HG02885 (cell line): Measurements from ENCODE around the gene ITPR2.
"Not testable (repeated sequence)": the region's sequence is repeated elsewhere in the genome, so short reads cannot be mapped to it uniquely, and the experiment has no call there.

ENCODE experiments used
- ATAC-seq: cut with Tn5 transposase; IDR thresholded peaks from one replicate; pipeline ENCODE4 v1.9.1; 2021; ENCODE audit warnings: mild to moderate bottlenecking; ENCODE audit not compliant: unreplicated experiment, poor library complexity

ITPR2 gene

DNA sequence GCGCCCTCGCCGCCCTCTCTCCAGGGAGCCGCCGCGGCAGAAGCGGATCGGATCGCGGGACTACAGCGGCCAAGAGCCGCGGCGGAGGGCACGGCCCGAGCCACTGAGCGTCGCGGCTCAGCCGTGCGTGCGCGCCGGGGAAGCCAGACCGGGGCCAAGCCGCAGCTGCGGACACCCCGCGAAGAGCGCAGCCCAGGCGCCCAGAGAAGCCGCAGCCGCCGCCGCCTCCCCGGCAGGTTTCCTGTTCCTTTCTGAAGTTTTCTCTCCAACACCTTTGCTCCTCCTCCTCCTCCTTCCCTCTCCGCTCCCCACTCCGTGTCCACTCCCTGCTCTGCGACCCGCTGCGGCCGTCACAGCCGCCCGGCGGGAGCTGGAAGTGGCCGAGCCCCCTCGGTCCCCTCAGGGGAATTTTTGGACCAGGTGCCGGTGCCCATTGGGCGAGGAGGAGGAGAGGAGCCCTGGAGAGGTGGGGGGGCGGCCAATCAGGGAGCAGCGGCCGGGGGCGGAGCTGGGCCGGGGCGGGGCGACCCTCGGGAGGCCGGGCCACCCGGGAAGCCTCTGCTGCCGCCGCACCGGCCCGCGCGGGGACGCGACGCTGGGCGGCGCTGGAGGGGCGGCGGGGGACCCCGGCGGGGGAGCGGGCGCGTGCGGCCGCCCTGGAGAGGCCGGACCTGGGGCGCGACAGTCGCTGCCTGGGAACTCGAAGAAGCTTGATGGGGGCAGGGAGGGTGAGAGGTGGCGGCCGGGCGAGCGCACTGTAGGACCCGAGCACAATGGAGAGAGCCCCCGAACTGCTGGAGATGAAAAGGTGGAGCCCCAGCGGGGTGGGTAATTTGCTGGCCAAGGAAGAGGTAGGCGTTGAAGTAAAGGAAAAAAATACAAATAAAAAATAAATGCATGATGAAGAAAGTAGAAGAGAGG, at the start of gene ITPR2:
TSS of gene ITPR2 (minus strand) at position 373 of the 921 bp plus-strand sequence. CDS start 413 bp downstream, outside the sequence.
- ATAC-seq, result peak; percentile 80

DNA sequence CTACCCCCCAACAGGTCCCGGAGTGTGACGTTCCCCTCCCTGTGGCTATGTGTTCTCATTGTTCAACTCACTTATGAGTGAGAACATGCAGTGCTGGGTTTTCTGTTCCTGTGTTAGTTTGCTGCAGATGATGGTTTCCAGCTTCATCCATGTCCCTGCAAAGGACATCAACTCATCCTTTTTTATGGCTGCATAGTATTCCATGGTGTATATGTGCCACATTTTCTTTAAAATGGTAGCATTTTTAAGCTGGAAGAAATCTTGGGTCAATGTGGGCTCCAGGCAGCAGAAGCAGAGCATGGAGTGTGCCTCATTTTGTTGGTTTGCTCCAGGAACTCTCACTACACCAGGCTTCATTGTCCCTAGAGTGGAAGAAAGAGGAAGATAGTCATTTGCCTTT, 47.6 kb upstream of the ITPR2 start:
- no peak for ATAC-seq

DNA sequence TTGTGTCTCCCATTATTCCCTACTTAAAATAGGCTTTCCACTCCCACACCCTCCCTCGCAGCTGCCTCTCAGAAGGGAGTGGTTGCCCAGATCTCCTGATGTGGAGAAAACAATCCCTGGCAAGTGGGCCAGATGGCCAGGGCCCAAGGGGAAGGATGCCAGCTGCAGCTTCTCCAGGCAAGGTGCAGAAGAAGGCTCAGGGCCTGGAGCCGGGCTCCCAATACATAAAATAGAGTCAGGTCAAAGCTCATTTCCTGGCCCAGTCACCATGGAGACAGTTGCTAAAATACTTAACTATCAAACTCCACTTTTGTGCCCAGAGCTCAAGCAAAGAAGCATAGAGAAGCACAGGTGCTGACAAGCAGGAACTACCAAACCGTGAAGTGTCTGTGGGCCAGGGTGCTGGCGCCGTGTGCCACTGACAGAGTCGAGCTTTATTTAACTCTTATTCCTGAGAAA, 45.7 kb upstream of the ITPR2 start:
- no peak for ATAC-seq

DNA sequence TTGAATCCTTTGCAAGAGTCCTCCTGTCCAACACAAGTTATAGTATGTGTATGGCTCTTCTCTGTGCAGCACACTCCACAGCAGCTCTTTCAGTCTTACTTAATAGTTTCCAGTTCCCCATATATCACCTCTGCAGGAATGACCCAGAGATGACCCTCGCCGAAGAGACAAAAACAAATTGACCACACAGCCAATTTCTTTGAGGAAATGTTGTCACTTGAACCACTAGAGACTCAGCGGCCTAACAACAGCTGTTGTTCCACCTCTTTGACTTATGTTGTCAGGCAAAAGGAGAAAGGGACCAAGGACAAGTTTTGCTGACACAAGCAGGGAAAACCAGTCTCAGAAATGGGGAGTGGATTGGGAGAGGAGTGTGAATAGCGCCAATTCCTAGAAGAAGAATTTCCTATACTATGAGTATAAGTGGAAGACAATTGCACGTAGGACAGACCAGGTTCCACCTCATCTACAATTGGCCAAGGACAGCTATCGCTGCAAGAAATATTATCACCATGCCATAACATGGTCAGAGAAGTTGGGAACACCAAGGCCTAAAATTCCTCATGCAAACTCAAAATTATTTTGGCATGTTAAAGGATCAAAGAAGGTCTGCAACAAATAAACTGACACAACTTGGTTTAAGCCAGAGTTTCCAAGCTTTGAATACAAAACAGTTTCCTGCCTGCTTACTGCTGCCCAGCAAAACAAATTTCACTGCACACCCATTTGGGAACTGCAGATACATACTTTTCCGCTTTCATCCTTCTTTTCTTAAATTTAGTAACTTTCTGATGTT, 41.7 kb upstream of the ITPR2 start:
- peak; percentile 82 for ATAC-seq

DNA sequence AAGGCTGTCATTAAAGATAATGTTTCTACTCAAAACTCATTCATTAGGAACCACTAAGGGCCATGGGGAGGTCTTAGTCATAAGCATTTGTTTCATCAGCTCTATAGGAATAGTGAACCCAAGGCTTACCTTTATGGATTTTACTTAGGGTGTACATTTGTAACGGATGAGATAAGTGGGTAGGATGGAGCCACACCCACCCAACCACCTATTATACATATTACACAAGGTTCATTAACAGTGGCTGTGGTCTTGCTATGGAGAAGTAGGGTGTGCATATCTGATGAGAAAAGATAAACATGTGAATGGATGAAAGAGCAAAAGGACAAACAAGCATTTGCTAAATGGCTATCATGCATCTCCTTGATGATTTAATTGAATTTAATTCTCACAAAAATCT, 39.6 kb upstream of the ITPR2 start:
- no peak for ATAC-seq

DNA sequence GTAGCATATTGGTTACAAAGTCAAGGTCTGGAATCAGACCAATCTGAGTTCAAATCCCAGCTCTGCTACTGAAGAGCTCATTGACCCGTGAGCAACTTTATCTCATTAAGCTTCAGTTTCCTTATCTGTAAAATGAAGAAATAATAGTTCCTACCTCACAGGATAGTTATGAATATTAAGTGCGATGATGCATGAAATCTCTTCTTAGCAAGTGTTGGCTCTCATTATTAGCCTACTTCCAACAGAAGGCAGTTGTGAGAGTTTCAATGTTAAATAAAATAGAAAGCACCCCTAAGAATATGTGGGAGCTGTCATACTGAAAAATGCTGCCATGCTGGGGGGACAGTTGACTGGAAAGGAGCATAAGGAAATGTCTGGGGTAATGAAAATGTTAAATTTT, 39.0 kb upstream of the ITPR2 start:
- ATAC-seq, result no peak

DNA sequence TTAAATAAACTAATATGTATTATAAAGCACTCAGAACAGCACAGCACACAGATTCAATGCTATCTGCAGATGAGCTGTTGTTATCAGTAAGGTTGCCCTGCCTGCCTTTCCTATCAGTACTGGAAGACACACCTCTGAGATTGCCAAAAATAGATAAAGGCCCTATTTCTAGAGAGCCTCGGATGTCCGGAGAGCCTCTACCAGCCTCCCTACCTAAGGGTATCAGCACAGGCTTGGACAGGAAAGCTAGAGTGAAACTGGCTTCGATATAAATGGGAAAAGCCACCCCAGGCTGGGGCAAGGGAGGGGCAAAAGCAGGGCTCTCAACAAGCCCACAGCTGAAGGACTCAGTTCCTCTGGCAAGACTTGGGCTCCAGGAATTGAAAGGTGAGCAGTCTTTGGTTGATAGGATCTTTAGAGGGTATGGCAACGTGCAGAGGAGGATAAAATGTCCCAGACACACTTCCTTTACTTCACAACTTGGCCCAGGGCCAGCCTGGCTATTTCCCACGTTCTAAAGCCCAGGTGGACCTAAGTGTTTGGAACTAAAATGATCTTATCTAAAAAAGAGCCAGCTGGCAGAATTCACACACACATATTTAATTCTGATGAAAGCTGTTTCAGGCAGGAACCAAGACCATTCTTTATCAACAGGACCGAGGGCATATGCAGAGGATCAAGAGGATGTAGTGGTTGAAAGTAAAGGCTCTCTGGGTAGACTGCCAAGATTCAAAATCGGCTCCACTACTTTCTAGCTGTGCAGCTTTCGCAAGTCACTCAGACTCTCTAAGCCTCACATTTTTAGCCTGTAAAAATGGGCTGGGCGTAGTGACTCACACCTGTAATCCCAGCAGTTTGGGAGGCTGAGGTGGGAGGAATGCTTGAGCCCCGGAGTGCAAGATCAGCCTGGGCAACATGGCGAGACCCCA, 37.8 kb upstream of the ITPR2 start:
- no peak for ATAC-seq

DNA sequence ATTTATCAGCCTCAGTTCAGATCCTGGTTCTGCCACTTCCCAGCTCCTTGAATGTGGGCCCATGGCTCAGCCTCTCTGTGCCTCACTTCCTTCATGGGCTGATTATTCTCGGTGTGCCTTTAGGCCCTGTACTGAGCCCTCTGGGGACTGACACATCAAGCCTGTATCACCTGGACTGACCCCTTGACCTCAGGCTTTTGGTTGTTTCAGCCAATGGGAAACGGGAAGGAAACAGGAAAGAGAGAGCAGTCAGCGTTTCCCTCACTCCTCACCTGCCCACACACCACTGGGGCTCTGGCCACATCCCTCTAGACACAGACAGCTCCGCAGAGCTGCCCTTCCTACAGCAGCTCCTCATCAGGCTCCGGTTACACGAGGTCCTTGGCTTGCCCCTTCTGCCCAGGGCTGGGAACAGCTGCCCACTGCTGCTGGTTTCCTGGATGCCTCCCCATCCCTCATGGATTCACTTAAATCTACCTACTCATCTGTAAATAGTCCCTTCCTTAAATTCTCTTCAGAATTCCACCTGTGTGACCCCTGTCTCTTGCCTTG, 37.0 kb upstream of the ITPR2 start:
- no peak for ATAC-seq

DNA sequence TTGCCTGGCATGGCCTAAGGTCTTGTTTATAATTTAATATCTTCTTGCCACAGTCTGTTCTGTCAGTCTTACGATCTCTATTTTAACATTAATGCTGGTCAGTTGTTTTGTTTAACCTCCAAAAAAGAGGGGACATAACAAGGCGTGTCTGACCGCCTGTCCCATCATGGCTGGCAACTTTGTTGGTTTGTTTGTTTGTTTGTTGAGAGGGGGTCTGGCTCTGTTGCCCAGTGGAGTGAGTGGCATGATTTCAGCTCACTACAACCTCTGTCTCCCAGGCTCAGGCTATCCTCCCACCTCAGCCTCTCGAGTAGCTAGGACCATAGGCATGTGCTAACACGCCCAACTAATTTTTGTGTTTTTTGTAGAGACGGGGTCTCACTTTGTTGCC, 36.1 kb upstream of the ITPR2 start:
- no peak for ATAC-seq

DNA sequence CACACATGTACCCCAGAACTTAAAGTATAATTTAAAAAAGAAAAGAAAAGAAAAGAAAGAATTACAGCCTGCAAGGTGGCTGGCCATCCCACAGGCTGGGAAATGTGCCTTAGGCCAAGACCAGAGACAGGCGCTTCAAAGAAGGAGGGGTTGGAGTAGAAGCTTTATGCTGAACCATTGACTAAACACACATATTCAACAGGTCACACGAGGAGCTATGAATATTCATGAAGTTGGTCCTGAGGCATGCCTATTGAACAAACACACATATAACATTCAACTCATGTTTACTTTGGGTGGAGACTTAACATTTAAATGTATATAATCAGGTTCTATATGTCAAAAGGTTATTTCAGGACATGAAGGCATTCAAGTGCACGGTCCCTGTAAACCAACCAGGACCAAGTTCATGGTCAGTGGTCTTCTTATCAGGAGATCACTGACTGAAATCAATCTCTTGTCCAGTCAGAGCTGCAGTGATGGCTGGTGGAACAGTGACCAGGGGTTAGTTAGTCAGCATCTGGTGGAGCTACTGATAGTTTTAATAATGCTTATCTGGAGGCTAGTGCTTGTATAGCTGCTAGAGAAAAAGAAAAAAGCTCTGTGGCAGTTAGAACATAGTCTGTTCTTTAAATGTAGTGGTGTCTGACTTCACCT, 35.6 kb upstream of the ITPR2 start:
- no peak for ATAC-seq

DNA sequence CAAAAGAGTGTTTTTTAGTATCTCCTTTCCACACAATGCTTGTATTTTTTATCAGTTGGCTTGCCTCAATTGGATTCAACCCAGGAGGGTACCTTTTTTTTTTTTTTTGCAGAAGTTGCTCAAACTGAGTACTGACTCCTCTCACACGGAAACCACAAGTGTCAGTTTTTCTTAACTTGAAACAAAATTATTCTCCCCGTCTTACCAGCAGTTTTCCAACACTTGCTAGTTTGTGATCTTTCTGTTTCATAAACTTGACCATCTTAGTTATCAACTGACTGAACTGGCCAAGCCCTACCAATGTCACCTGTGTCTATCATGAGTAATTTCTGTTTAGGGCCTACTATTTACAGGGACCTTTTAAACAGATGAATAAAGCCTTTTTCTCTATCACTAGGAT, 34.1 kb upstream of the ITPR2 start:
- peak; percentile 77 for ATAC-seq

DNA sequence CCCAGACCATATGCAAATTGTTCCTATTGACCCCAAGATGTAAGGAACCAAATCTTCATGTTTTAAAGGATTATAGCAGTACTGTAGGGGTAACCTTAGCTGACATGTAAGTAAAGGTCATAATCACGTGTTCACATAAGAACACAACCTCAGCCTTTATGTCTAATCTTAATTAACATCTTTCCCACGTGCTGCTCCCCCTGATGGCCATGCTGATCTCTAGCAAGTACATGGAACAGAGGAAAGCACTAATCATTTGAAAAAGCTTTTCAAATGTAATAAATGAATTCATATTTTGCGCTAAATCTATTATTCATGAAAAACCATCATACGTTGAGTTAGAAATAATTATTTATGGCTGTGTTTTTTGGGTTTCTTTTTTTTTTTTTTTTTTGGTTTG, 30.5 kb upstream of the ITPR2 start:
- ATAC-seq, result no peak

DNA sequence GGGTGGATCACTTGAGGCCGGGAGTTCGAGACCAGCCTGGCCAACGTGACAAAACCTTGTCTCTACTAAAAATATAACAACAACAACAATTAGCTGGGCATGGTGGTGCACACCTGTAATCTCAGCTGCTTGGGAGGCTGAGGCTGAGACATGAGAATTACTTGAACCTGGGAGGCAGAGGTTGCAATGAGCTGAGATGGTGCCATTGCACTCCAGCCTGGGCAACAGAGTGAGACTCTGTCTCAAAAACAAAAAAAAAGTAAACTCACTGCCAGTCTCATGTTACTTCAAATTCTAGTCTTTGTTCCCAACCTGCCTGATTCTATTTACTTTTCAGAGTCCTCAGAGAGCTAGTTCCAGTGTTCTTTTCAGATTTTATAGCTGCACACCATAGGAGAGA, 29.8 kb upstream of the ITPR2 start:
- not testable (repeated sequence) for ATAC-seq

DNA sequence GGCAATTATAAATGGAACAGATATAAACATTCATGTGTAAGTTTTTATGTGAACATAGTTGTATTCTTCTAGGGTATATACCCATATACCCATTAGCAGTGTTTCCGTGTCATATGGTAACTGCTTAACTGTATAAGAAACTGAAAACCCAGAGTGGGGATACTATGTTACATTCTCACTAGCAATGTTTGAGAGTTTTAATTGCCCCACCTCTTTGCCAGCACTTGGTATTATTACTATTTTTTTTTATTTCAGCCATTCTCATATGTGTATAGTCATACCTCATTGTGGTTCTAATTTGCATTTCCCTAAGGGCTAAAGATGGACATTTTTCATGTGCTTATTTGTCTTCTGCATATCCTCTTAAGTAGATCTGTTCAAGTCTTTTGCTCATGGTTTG, 28.7 kb upstream of the ITPR2 start:
- ATAC-seq, result no peak

DNA sequence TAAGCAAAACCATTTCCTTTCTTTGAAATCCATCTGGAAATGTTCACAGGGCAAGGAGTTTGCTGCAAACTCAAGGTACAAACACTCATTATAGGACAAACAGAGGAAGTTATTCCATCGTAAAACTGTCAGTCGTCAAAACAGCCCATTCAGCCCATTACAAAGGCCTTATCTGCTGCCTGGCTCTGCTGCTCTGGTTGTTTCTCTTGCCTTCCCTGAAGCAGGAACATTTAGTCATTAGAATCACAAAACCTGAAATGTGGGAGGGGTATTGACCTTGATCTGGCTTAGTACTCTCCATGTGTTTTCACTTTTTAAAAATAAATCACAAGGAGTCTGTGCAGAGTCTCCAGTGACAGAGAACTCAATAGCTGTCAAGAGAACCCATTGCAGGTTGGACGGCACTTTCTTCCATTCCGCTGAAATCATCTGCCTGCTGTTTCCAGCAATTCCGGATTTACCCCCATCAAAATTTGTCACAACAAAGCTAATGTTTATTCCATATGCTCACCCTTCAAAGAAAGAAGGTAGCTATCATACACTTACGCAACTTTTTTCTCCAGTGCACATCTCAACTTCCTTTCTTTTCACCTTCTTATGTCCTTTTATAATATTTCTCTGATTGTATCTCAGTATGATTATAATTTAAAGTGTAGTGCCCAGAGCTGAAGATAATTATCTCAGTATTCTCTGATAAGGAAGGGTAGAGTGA, 24.6 kb upstream of the ITPR2 start:
- no peak for ATAC-seq

DNA sequence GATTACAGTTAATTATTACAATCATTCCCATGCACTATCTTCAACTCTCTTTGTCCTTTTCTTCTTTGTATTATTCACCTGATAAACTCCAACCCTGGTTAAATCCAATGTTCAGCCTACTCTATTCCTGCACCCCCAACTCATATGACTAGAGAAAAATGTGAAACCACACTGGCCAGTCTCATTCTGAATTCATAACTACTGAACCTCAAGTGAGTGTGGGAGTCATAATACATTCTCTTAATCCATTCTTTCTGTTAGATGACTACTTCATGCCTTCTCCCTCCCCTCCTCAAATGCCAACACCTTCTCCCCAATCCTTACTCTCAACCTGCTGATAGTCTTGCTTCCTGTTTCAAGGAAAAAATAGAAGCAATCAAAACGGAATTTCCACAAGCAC, 22.3 kb upstream of the ITPR2 start:
- ATAC-seq, result peak; percentile 56

DNA sequence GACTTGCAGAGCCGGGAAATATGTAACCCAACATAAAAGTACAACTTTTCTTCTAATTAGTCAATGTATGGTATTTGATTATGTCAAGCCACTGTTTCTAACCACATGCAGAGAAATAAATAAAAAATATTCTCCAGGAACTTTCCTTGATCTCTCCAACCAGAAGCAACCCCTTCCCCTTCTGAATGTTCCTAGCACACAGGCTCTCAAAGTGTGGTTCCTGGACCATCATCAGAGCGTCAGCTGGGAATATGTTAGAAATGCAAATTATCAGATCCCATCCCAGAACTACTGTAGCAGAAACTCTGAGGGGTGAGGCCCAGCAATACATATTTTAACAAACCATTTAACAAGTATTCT, 21.0 kb upstream of the ITPR2 start:
- peak; percentile 12 for ATAC-seq

DNA sequence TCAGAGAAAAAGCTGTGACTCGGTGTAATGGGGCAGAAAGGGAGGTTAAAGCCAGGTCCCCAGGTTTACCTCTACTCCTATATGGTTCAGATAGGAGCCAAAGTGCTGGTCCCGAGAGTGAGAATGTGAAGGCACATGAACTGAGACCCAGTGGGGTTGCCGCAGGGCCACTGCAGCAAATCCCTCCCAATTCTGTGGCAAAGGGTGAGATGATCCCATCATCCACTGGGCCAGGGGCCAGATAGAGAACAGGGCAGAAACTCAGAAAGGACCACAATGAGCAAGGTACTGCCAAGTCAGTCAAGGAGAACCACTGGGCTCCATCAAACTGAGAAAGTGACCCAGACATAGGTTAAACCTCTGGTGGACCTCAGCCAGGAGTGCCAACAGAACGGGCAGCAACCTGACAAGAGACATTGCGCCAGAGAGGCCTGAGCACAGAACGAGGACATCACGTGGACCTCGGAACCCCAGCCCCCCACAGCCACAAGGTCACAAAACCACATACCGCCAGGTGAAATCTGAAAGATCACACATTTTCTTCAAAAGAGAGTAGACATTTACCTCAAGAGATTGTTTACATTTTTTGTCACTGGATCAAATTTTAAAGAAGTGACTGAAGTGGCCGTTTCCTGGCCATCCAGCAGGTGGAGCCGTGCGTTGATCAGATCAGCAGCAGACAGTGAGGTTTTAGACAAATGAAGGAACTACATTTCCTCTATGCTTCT, 20.5 kb upstream of the ITPR2 start:
- peak; percentile 81 for ATAC-seq
